HCT116 (cell line): ENCODE results near the gene CRIM1. TPM values are rescaled to one million over a fixed set of nuclear protein-coding genes. Genes with fewer than 3 reads are reported as not detected.

Experiments used
- ATAC-seq: fragments of 200-7000 bp; cut with Tn5 transposase; 2 replicates; pipeline ENCODE4 v1.9.1; 2020; ENCODE audit warnings: mild to moderate bottlenecking, moderate library complexity
- BruUV-seq: library from RNA; stranded (reverse); fragments of 400-500 nt; replicated peaks from 2 replicates; lab custom pipeline; 2021; lab: Mats Ljungman, UMichigan
- CTCF ChIA-PET: fragments of 300-600 bp; sonication (Branson Sonifier 250); formaldehyde crosslinking; loops from one replicate; lab custom pipeline; 2021; ENCODE audit warnings: antibody characterized with exemption; lab: Charles Lee
- POLR2A ChIA-PET: fragments of 300-600, 350-600 bp; sonication (Branson Sonifier 250); formaldehyde crosslinking; loops from one replicate; lab custom pipeline; 2021; ENCODE audit warnings: antibody characterized with exemption; lab: Charles Lee
- RAD21 ChIA-PET, 2 experiments: fragments of 300-600 bp; sonication (Branson Sonifier 250); formaldehyde crosslinking; loops; one replicate each; lab custom pipeline; 2023; ENCODE audit warnings: low total read pairs in 2 of 2; ENCODE audit not compliant: uncharacterized antibody in 2 of 2, unreplicated experiment in 2 of 2, low non-redundant PET in 1 of 2; lab: Charles Lee
- DNase-seq: peaks from one replicate; pipeline ENCODE4 v3.0.0-alpha.2; 2010; ENCODE audit warnings: low read depth, low spot score
- H2AFZ ChIP-seq: fragments of 200-600 bp; shearing (Covaris generic), sonication (generic); 2 replicates; pipeline ENCODE4 v1.6.1; 2017; ENCODE audit warnings: low read depth, mixed run types, mixed read lengths, antibody characterized with exemption, low read length; ENCODE audit not compliant: poor library complexity, severe bottlenecking
- H3K27ac ChIP-seq: 2 replicates; pipeline ENCODE4 v1.5.1; 2012; ENCODE audit warnings: low read depth, low read length
- H3K27me3 ChIP-seq: fragments of 200-600 bp; sonication (generic); 2 replicates; pipeline ENCODE4 v1.6.1; 2016; ENCODE audit warnings: mixed run types, low read length, mixed read lengths; ENCODE audit not compliant: insufficient read depth
- H3K36me3 ChIP-seq, 2 experiments: fragments of 200-500 bp in 1 of 2; fragments of 200-600 bp in 1 of 2; sonication (Bioruptor generic) in 1 of 2; sonication (generic) in 1 of 2; 2 replicates each; pipeline versions ENCODE4 v1.5.1 to v1.6.1; 2014 to 2016; ENCODE audit warnings: low read length in 2 of 2, inconsistent platforms in 1 of 2, mixed read lengths in 1 of 2, mixed run types in 1 of 2; ENCODE audit not compliant: insufficient read depth in 2 of 2, control insufficient read depth in 1 of 2
- H3K4me1 ChIP-seq, 2 experiments: fragments of 200-600 bp in 1 of 2; sonication (generic) in 1 of 2; 2 replicates each; pipeline versions ENCODE4 v1.5.1 to v1.6.1; 2012 to 2017; ENCODE audit warnings: low read length in 2 of 2, inconsistent platforms in 1 of 2, mild to moderate bottlenecking in 1 of 2, mixed read lengths in 1 of 2, mixed run types in 1 of 2, moderate library complexity in 1 of 2; ENCODE audit not compliant: insufficient read depth in 2 of 2, control insufficient read depth in 1 of 2
- H3K4me2 ChIP-seq: fragments of 200-600 bp; sonication (generic); 2 replicates; pipeline ENCODE4 v1.6.1; 2017; ENCODE audit warnings: mixed run types, low read length, mixed read lengths
- H3K4me3 ChIP-seq, 2 experiments: fragments of 200-600 bp in 1 of 2; sonication (generic) in 1 of 2; replicated peaks in 1 of 2; 2 replicates each; pipeline ENCODE4 v1.5.1; 2011 to 2016; ENCODE audit warnings: low read length in 2 of 2, control low read depth in 1 of 2, low read depth in 1 of 2, mild to moderate bottlenecking in 1 of 2, mixed read lengths in 1 of 2, mixed run types in 1 of 2
- H3K79me2 ChIP-seq: fragments of 200-600 bp; sonication (generic); 2 replicates; pipeline ENCODE4 v1.6.1; 2017; ENCODE audit warnings: mild to moderate bottlenecking, mixed run types, low read length, moderate library complexity, mixed read lengths; ENCODE audit not compliant: insufficient read depth
- H3K9ac ChIP-seq: fragments of 200-600 bp; sonication (generic); 2 replicates; pipeline ENCODE4 v1.6.1; 2016; ENCODE audit warnings: low read length, mixed read lengths
- H3K9me2 ChIP-seq: fragments of 200-600 bp; sonication (generic), shearing (Covaris generic); 2 replicates; pipeline ENCODE4 v1.6.1; 2017; ENCODE audit warnings: mixed run types, mild to moderate bottlenecking, moderate library complexity; ENCODE audit not compliant: insufficient read depth
- H3K9me3 ChIP-seq, 2 experiments: fragments of 200-500 bp in 1 of 2; fragments of 200-600 bp in 1 of 2; sonication (Bioruptor generic) in 1 of 2; sonication (generic) in 1 of 2; 2 replicates each; pipeline ENCODE4 v1.6.1; 2014 to 2017; ENCODE audit warnings: low read length in 2 of 2, mixed read lengths in 2 of 2, inconsistent platforms in 1 of 2, low read depth in 1 of 2, mild to moderate bottlenecking in 1 of 2, mixed run types in 1 of 2, moderate library complexity in 1 of 2; ENCODE audit not compliant: control insufficient read depth in 1 of 2, insufficient read depth in 1 of 2
- H4K20me1 ChIP-seq: fragments of 200-600 bp; sonication (generic), shearing (Covaris generic); 2 replicates; pipeline ENCODE4 v1.6.1; 2017; ENCODE audit warnings: mixed run types, mild to moderate bottlenecking, moderate library complexity; ENCODE audit not compliant: insufficient read depth
- EZH2 ChIP-seq: fragments of 200-600 bp; sonication (generic); IDR thresholded peaks from 2 replicates; pipeline ENCODE4 v1.6.1; 2017; ENCODE audit warnings: antibody characterized with exemption, mixed run types
- EZH2phosphoT487 ChIP-seq: fragments of 200-600 bp; IDR thresholded peaks from 2 replicates; pipeline ENCODE4 v1.6.1; 2018; ENCODE audit warnings: antibody characterized with exemption, borderline replicate concordance
- FOSL1 ChIP-seq: IDR thresholded peaks from 2 replicates; pipeline ENCODE4 v1.6.1; 2012; ENCODE audit warnings: low read depth
- MAX ChIP-seq: IDR thresholded peaks from 2 replicates; pipeline ENCODE4 v1.6.1; 2012
- POLR2AphosphoS5 ChIP-seq: IDR thresholded peaks from 2 replicates; pipeline ENCODE4 v1.6.1; 2011; ENCODE audit warnings: mild to moderate bottlenecking, low read depth, low read length, moderate library complexity
- REST ChIP-seq: IDR thresholded peaks from 2 replicates; pipeline ENCODE4 v1.6.1; 2012; ENCODE audit warnings: low read depth
- SIN3A ChIP-seq: IDR thresholded peaks from 2 replicates; pipeline ENCODE4 v1.6.1; 2012; ENCODE audit warnings: low read depth
- SP1 ChIP-seq: IDR thresholded peaks from 2 replicates; pipeline ENCODE4 v1.6.1; 2012; ENCODE audit warnings: low read depth
- SRF ChIP-seq: IDR thresholded peaks from 2 replicates; pipeline ENCODE4 v1.6.1; 2012; ENCODE audit warnings: low read depth
- YY1 ChIP-seq: IDR thresholded peaks from 2 replicates; pipeline ENCODE4 v1.6.1; 2011; ENCODE audit warnings: low read length, low read depth, moderate library complexity, mild to moderate bottlenecking; ENCODE audit not compliant: insufficient replicate concordance; ENCODE audit errors: extremely low read depth
- ZBTB33 ChIP-seq: IDR thresholded peaks from 2 replicates; pipeline ENCODE4 v1.6.1; 2011; ENCODE audit warnings: mild to moderate bottlenecking, low read length, moderate library complexity; ENCODE audit not compliant: insufficient replicate concordance; ENCODE audit errors: extremely low read depth
- intact Hi-C: fragments of 100-400 bp; cut with micrococcal nuclease; formaldehyde crosslinking; loops from 2 replicates; pipeline ENCODE4 v1.10.0; 2022
- total RNA-seq: library from RNA; stranded (reverse); gene quantifications from one replicate; pipeline ENCODE4 v1.2.1, GENCODE V29; 2021; ENCODE audit not compliant: unreplicated experiment

Gene CRIM1
- total RNA-seq, 1 experiment from 2014 or later: 27.2 TPM

- Histone ChIP-seq H3K9me3 (no peaks in the 10 kb centered on the region), H3K79me2 (no peaks in the 10 kb centered on the region), H3K9ac (no peak overlapping the region), H3K36me3 (peaks cover 2 to 14% of the 10 kb centered on the region in 2 experiments; a peak in 3 of 4 replicates), H3K27me3 (no peaks in the 10 kb centered on the region), H3K4me3 (no peak overlapping the region), H3K4me2 (no peak overlapping the region), H3K4me1 (0 out of 4 replicates have a peak, but pooled peaks cover 0 to 6% of the 10 kb centered on the region in 2 experiments), H3K9me2 (no peaks in the 10 kb centered on the region), H3K27ac (no peak overlapping the region), H4K20me1 (no peaks in the 10 kb centered on the region), H2AFZ (no peak overlapping the region)
- ATAC-seq: no peak
- BruUV-seq: no TSS peak
- CTCF ChIA-PET: no interaction called here
- intact Hi-C loops: no loop called here
- DNase-seq: no peak
- RAD21 ChIA-PET: no interaction called here
- POLR2A ChIA-PET: no interaction called here
- TF ChIP-seq SP1: no peak
- no peak for TF ChIP-seq POLR2AphosphoS5
- no peak for TF ChIP-seq EZH2
- TF ChIP-seq SIN3A: no peak
- TF ChIP-seq EZH2phosphoT487: no peak
Observed at GRCh38 chr2:36541891-36542595, 186.5 kb downstream of the CRIM1 start.

GRCh38 chr2:36544638-36545338 is 189.2 kb downstream of the CRIM1 start:
- CTCF ChIA-PET: interaction anchor here (1.2 kb wide), 1 partner anchor 10 kb away, joined by 4 read pairs; no protein-coding TSS in a partner anchor
- no peak for TF ChIP-seq SRF
- no peak for TF ChIP-seq SIN3A
- no peak for TF ChIP-seq MAX
- TF ChIP-seq FOSL1: no peak
- no peak for TF ChIP-seq REST
- TF ChIP-seq ZBTB33: no peak
- TF ChIP-seq YY1: no peak

More at GRCh38 chr2:36544638-36545338, 189.2 kb downstream of the CRIM1 start:
- H3K9me2 ChIP-seq: no peaks in the 10 kb centered on the region
- POLR2A ChIA-PET: no interaction called here
- ATAC-seq: peak; percentile 60; the same call in 1 of the 2 replicates
- H2AFZ ChIP-seq: no peak overlapping the region
- no TSS peak for BruUV-seq
- no peak overlapping the region for H3K4me3 ChIP-seq
- H3K79me2 ChIP-seq: no peaks in the 10 kb centered on the region
- no peak overlapping the region for H3K9ac ChIP-seq
- H4K20me1 ChIP-seq: 0 out of 2 replicates have a peak, but pooled peaks cover 4% of the 10 kb centered on the region
- H3K27me3 ChIP-seq: no peaks in the 10 kb centered on the region
- H3K27ac ChIP-seq: no peak overlapping the region
- H3K36me3 ChIP-seq: peaks cover 6 to 23% of the 10 kb centered on the region in 2 experiments; a peak in 3 of 4 replicates
- H3K4me2 ChIP-seq: no peak overlapping the region
- no peaks in the 10 kb centered on the region for H3K9me3 ChIP-seq
- RAD21 ChIA-PET: no interaction called here
- no peak for DNase-seq
- intact Hi-C loops: no loop called here
- no peaks in the 10 kb centered on the region for H3K4me1 ChIP-seq
